ENCODE measurements around the gene SELENOF. TPM values are rescaled to one million over a fixed set of nuclear protein-coding genes. Genes with fewer than 3 reads are reported as not detected.

The SELENOF gene
- total and polyA plus RNA-seq, 2 donors (not counting 1 experiment from before 2014, with no cell fraction given): 207 to 351 TPM

DNA sequence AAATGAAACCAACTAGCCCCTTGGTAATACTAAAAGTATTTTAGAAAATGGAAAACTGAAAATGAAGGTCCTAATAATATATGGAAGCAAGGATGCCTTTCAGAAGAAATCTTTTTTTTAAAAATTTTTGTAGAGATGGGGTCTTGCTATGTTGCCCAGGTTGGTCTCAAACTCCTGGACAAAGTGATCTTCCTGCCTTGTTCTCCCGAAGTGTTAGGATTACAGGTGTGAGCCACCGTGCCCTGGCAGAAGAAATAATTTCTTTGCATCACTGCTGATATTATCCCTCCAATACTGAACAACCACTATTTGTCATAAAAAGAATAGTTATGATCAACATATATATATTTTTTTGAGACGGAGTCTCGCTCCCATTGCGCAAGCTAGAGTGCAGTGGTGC, 25.6 kb downstream of the SELENOF start:
- no peak for DNase-seq (ENCODE audit: low read depth in 2 of 2)
- H3K4me3 ChIP-seq (replicated peaks in 1 of 4; ENCODE audit: control extremely low read depth in 1 of 4, insufficient read depth in 1 of 4, low read depth in 3 of 4, low read length in 4 of 4): no peak overlapping the region
- H3K36me3 ChIP-seq (ENCODE audit: control insufficient read depth, insufficient read depth, low read length): no peaks in the 10 kb centered on the region
- H2AFZ ChIP-seq (ENCODE audit: low read length): no peak overlapping the region
- H4K20me1 ChIP-seq (ENCODE audit: control insufficient read depth, extremely low read depth, insufficient read depth, low read length): no peaks in the 10 kb centered on the region
- no peak overlapping the region for H3K9ac ChIP-seq (ENCODE audit: insufficient read depth, low read length)
- no peak overlapping the region for H3K27ac ChIP-seq (ENCODE audit: insufficient read depth, low read length)
- H3K27me3 ChIP-seq (ENCODE audit: control insufficient read depth, insufficient read depth, low read length): no peaks in the 10 kb centered on the region
- no peaks in the 10 kb centered on the region for H3K9me3 ChIP-seq (ENCODE audit: control insufficient read depth, insufficient read depth, low read depth, low read length)
- H3K4me1 ChIP-seq (ENCODE audit: control insufficient read depth, extremely low read depth, insufficient read depth, low read length): no peaks in the 10 kb centered on the region
- H3K4me2 ChIP-seq (ENCODE audit: extremely low read depth, insufficient read depth, low read length): no peak overlapping the region
- peaks cover 6% of the 10 kb centered on the region for H3K79me2 ChIP-seq (ENCODE audit: control insufficient read depth, insufficient read depth, low read length)
- no peak for TF ChIP-seq CTCF (conservative IDR thresholded peaks at IDR 0.05 in 1 of 2, IDR thresholded peaks at IDR 0.05 in 1 of 2; ENCODE audit: low read depth in 1 of 2, low read length in 2 of 2)
- no peak for TF ChIP-seq EZH2 (IDR thresholded peaks at IDR 0.05; ENCODE audit: low read length, missing control alignments)

GRCh38 chr1:86887479-86888162, 26.3 kb downstream of the SELENOF start:
- no peaks in the 10 kb centered on the region for H3K4me1 ChIP-seq (ENCODE audit: control insufficient read depth, extremely low read depth, insufficient read depth, low read length)
- H3K9ac ChIP-seq (ENCODE audit: insufficient read depth, low read length): no peak overlapping the region
- H3K36me3 ChIP-seq (ENCODE audit: control insufficient read depth, insufficient read depth, low read length): no peaks in the 10 kb centered on the region
- no peaks in the 10 kb centered on the region for H3K27me3 ChIP-seq (ENCODE audit: control insufficient read depth, insufficient read depth, low read length)
- H3K4me2 ChIP-seq (ENCODE audit: extremely low read depth, insufficient read depth, low read length): no peak overlapping the region
- peaks cover 4% of the 10 kb centered on the region for H3K79me2 ChIP-seq (ENCODE audit: control insufficient read depth, insufficient read depth, low read length)
- no peak for DNase-seq (ENCODE audit: low read depth in 2 of 2)
- H3K27ac ChIP-seq (ENCODE audit: insufficient read depth, low read length): no peak overlapping the region
- H3K4me3 ChIP-seq (replicated peaks in 1 of 4; ENCODE audit: control extremely low read depth in 1 of 4, insufficient read depth in 1 of 4, low read depth in 3 of 4, low read length in 4 of 4): no peak overlapping the region
- no peak overlapping the region for H2AFZ ChIP-seq (ENCODE audit: low read length)
- H3K9me3 ChIP-seq (ENCODE audit: control insufficient read depth, insufficient read depth, low read depth, low read length): no peaks in the 10 kb centered on the region
- TF ChIP-seq EZH2 (IDR thresholded peaks at IDR 0.05; ENCODE audit: low read length, missing control alignments): no peak
- no peak for TF ChIP-seq CTCF (conservative IDR thresholded peaks at IDR 0.05 in 1 of 2, IDR thresholded peaks at IDR 0.05 in 1 of 2; ENCODE audit: low read depth in 1 of 2, low read length in 2 of 2)
- no peaks in the 10 kb centered on the region for H4K20me1 ChIP-seq (ENCODE audit: control insufficient read depth, extremely low read depth, insufficient read depth, low read length)

DNA sequence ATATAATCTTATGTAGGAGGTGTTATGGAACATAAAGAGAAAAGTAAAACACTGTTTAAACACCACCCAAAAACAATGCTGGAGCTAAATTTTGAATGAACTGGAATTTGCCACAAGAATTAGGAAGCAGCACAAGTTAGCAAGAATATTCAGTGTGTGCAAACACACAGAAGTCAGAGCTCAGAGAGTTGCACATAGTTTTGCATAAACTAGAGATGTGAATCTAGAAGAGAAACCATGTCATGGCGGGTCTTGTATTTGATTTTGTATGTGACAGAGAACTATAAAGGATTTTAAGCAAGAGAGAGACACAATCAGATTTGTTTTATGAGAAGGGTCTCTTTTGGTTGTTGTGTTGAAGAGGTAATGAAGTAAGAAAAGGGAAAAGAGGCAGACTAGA, 38.2 kb downstream of the SELENOF start:
- H4K20me1 ChIP-seq (ENCODE audit: control insufficient read depth, extremely low read depth, insufficient read depth, low read length): no peaks in the 10 kb centered on the region
- no peak overlapping the region for H3K27ac ChIP-seq (ENCODE audit: insufficient read depth, low read length)
- H3K9me3 ChIP-seq (ENCODE audit: control insufficient read depth, insufficient read depth, low read depth, low read length): no peaks in the 10 kb centered on the region
- no peak overlapping the region for H3K4me2 ChIP-seq (ENCODE audit: extremely low read depth, insufficient read depth, low read length)
- DNase-seq (ENCODE audit: low read depth in 2 of 2): no peak
- H3K36me3 ChIP-seq (ENCODE audit: control insufficient read depth, insufficient read depth, low read length): peaks cover 1% of the 10 kb centered on the region
- TF ChIP-seq CTCF (conservative IDR thresholded peaks at IDR 0.05 in 1 of 2, IDR thresholded peaks at IDR 0.05 in 1 of 2; ENCODE audit: low read depth in 1 of 2, low read length in 2 of 2) (no peak), EZH2 (IDR thresholded peaks at IDR 0.05; ENCODE audit: low read length, missing control alignments) (no peak)
- no peak overlapping the region for H3K4me3 ChIP-seq (replicated peaks in 1 of 4; ENCODE audit: control extremely low read depth in 1 of 4, insufficient read depth in 1 of 4, low read depth in 3 of 4, low read length in 4 of 4)
- H3K9ac ChIP-seq (ENCODE audit: insufficient read depth, low read length): no peak overlapping the region
- no peaks in the 10 kb centered on the region for H3K79me2 ChIP-seq (ENCODE audit: control insufficient read depth, insufficient read depth, low read length)
- no peak overlapping the region for H2AFZ ChIP-seq (ENCODE audit: low read length)
- H3K27me3 ChIP-seq (ENCODE audit: control insufficient read depth, insufficient read depth, low read length): no peaks in the 10 kb centered on the region
- H3K4me1 ChIP-seq (ENCODE audit: control insufficient read depth, extremely low read depth, insufficient read depth, low read length): no peaks in the 10 kb centered on the region

All from fibroblast of lung (primary cell).